Testis (tissue), 2 donors: ENCODE data around the gene PRR15.

Experiments used
- CTCF ChIP-seq, 3 experiments: fragments of 450-650 bp in 2 of 3; fragments of 200-600 bp in 1 of 3; sonication (generic) in 1 of 3; IDR thresholded peaks; one replicate each; pipeline ENCODE4 v1.5.1; 2016 to 2019; ENCODE audit warnings: antibody characterized with exemption in 3 of 3, mild to moderate bottlenecking in 2 of 3, moderate library complexity in 1 of 3
- POLR2A ChIP-seq: fragments of 450-650 bp; IDR thresholded peaks from one replicate; pipeline ENCODE4 v1.6.1; 2017; ENCODE audit warnings: antibody characterized with exemption, mild to moderate bottlenecking, moderate library complexity

GRCh38 chr7:29607259-29607658 is 43.6 kb downstream of the PRR15 start:
- TF ChIP-seq CTCF (IDR thresholded peaks at IDR 0.05) (no peak), POLR2A (no peak)
